Mucosa of descending colon (tissue), 3 donors: ENCODE measurements around the gene XRN1. TPM values are rescaled to one million over a fixed set of nuclear protein-coding genes. Genes with fewer than 3 reads are reported as not detected.
"Not testable (repeated sequence)": the region's sequence is repeated elsewhere in the genome, so short reads cannot be mapped to it uniquely, and the experiment has no call there.

ENCODE experiments used
- ATAC-seq: fragments of 200-7000 bp; cut with Tn5 transposase; one replicate; pipeline ENCODE4 v1.9.1; 2020; ENCODE audit warnings: mild to moderate bottlenecking, moderate library complexity
- DNase-seq, 3 donors: peaks; one replicate each; pipeline ENCODE4 v3.0.0-alpha.2; 2020
- H3K36me3 ChIP-seq: fragments of 200-600 bp; one replicate; pipeline ENCODE4 v1.8.0; 2021; ENCODE audit warnings: low read depth, mild to moderate bottlenecking
- H3K4me1 ChIP-seq: fragments of 200-600 bp; one replicate; pipeline ENCODE4 v1.8.0; 2021; ENCODE audit warnings: low read depth, mild to moderate bottlenecking
- H3K4me3 ChIP-seq: fragments of 200-600 bp; one replicate; pipeline ENCODE4 v1.8.0; 2021; ENCODE audit warnings: mild to moderate bottlenecking
- H3K9me3 ChIP-seq: fragments of 200-600 bp; one replicate; pipeline ENCODE4 v1.8.0; 2021; ENCODE audit warnings: mild to moderate bottlenecking
- CTCF ChIP-seq: fragments of 200-600 bp; IDR thresholded peaks from one replicate; pipeline ENCODE4 v1.8.0; 2022; ENCODE audit warnings: antibody characterized with exemption, mild to moderate bottlenecking
- intact Hi-C, 2 donors: fragments of 100-400 bp; cut with DNase I in 1 of 2; cut with micrococcal nuclease in 1 of 2; formaldehyde crosslinking; loops; one replicate each; pipeline versions ENCODE4 v1.11.0 to v1.11.1; 2022; cut with DNase I, micrococcal nuclease
- total RNA-seq, 3 donors: library from RNA; stranded (reverse); fragmentation: NEBNext Ultra II Directional in 2 of 3; extraction: Animal tissue kit (Norgen Biotek cat#: 25700) in 2 of 3; gene quantifications; one replicate each; pipeline versions ENCODE4 v1.2.1 to v1.2.4, GENCODE V29; 2021 to 2023
- donor health status: DM: no; HTN: no; CAD: no; lungs with moderate emphysema.
- donor health status: DM: no; HTN: no; CAD: no.
- donor health status: DM: no; HTN: yes; CAD: no.

The XRN1 gene
- total RNA-seq, 3 donors from 2014 or later = 57.3 to 60.7 (median 59.4) TPM

- intact Hi-C loops = no loop called here
- no peak for ATAC-seq
- TF ChIP-seq CTCF = no peak
Measured at GRCh38 chr3:142356818-142357217, 91.0 kb downstream of the XRN1 start.

GRCh38 chr3:142355692-142356091 is 92.1 kb downstream of the XRN1 start:
- Histone ChIP-seq H3K9me3 (no peaks in the 10 kb centered on the region), H3K4me3 (no peak overlapping the region), H3K4me1 (no peaks in the 10 kb centered on the region), H3K36me3 (no peaks in the 10 kb centered on the region)
- intact Hi-C loops = no loop called here
- ATAC-seq (no peak), DNase-seq (no peak)
- TF ChIP-seq CTCF = no peak

More at GRCh38 chr3:142356818-142357217, 91.0 kb downstream of the XRN1 start:
- Histone ChIP-seq H3K4me1 (no peaks in the 10 kb centered on the region), H3K4me3 (no peak overlapping the region), H3K9me3 (no peaks in the 10 kb centered on the region), H3K36me3 (no peaks in the 10 kb centered on the region)
- DNase-seq = no peak

- Histone ChIP-seq H3K4me1 (no peaks in the 10 kb centered on the region), H3K4me3 (no peak overlapping the region), H3K9me3 (no peaks in the 10 kb centered on the region), H3K36me3 (no peaks in the 10 kb centered on the region)
- TF ChIP-seq CTCF = no peak
- DNase-seq (no peak), ATAC-seq (no peak)
- intact Hi-C loops = no loop called here
Measured at GRCh38 chr3:142354076-142354475, 93.8 kb downstream of the XRN1 start.

- intact Hi-C loops = no loop called here
- H3K4me3 ChIP-seq = no peak overlapping the region
- no peak for TF ChIP-seq CTCF
- H3K4me1 ChIP-seq = no peaks in the 10 kb centered on the region
- ATAC-seq (no peak), DNase-seq (no peak)
- no peaks in the 10 kb centered on the region for H3K9me3 ChIP-seq
- no peaks in the 10 kb centered on the region for H3K36me3 ChIP-seq
Measured at GRCh38 chr3:142353571-142353970, 94.3 kb downstream of the XRN1 start.

- H3K4me3 ChIP-seq, ATAC-seq, H3K36me3 ChIP-seq, H3K9me3 ChIP-seq, H3K4me1 ChIP-seq, intact Hi-C loops, DNase-seq: not testable (repeated sequence)
Measured at GRCh38 chr3:142352698-142353097, 95.1 kb downstream of the XRN1 start.

- no peak for ATAC-seq
- no peaks in the 10 kb centered on the region for H3K36me3 ChIP-seq
- intact Hi-C loops = no loop called here
- no peak for TF ChIP-seq CTCF
- H3K4me3 ChIP-seq = no peak overlapping the region
- H3K9me3 ChIP-seq = no peaks in the 10 kb centered on the region
- DNase-seq = no peak
- no peaks in the 10 kb centered on the region for H3K4me1 ChIP-seq
Measured at GRCh38 chr3:142348460-142348859, 99.4 kb downstream of the XRN1 start.
